ENCODE data around the gene KHSRP. TPM values are rescaled to one million over a fixed set of nuclear protein-coding genes. Genes with fewer than 3 reads are reported as not detected.
A peak's percentile ranks its signal among the peaks of the same experiment; 100 is the strongest.

The KHSRP gene
- total and polyA plus RNA-seq, 11 donors = 53.9 to 122 (median 89.3) TPM

DNA sequence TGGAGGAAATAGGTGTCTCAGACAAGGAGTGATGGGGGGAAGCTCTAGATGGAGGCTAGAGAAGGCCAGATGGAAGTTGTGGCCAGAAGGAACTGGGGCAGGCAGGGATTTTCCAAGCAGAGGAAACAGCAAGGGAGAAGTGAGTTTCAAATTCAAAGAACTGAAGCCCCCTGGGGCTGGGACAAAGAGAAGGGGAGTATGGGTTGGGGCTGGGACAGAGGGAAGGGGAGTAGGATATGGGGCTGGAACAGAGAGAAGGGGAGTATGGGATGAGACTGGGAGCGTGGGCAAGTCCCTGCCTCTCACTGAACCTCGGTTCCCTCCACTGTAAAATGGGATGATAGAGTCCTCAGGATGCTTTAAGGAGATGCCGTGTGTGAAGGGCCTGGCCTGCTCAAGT, 29.8 kb downstream of the KHSRP start:
- Histone ChIP-seq H3K4me3 (no peak overlapping the region), H3K27me3 (no peaks in the 10 kb centered on the region), H3K4me1 (peaks cover 0 to 17% (median 10%) of the 10 kb centered on the region in 12 donors), H3K36me3 (peaks cover 0 to 21% (median 13%) of the 10 kb centered on the region in 9 donors), H3K27ac (no peak overlapping the region), H3K9me3 (no peaks in the 10 kb centered on the region)
- no peak for TF ChIP-seq POLR2A (IDR thresholded peaks at IDR 0.05)
- TF ChIP-seq, protein P1, sequence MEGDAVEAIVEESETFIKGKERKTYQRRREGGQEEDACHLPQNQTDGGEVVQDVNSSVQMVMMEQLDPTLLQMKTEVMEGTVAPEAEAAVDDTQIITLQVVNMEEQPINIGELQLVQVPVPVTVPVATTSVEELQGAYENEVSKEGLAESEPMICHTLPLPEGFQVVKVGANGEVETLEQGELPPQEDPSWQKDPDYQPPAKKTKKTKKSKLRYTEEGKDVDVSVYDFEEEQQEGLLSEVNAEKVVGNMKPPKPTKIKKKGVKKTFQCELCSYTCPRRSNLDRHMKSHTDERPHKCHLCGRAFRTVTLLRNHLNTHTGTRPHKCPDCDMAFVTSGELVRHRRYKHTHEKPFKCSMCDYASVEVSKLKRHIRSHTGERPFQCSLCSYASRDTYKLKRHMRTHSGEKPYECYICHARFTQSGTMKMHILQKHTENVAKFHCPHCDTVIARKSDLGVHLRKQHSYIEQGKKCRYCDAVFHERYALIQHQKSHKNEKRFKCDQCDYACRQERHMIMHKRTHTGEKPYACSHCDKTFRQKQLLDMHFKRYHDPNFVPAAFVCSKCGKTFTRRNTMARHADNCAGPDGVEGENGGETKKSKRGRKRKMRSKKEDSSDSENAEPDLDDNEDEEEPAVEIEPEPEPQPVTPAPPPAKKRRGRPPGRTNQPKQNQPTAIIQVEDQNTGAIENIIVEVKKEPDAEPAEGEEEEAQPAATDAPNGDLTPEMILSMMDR (IDR thresholded peaks at IDR 0.05) = no peak
- ATAC-seq (no peak), DNase-seq (no peak)
- WGBS, 4 donors = 77 to 93% (median 85%) methylated on average over 3 of the region's 3 CpGs
- intact Hi-C loops (cut with DNase I) = loop anchor here in 1 of 10 donors (5.0 kb wide), 1 partner anchor 1928 kb away; no protein-coding TSS in a partner anchor

DNA sequence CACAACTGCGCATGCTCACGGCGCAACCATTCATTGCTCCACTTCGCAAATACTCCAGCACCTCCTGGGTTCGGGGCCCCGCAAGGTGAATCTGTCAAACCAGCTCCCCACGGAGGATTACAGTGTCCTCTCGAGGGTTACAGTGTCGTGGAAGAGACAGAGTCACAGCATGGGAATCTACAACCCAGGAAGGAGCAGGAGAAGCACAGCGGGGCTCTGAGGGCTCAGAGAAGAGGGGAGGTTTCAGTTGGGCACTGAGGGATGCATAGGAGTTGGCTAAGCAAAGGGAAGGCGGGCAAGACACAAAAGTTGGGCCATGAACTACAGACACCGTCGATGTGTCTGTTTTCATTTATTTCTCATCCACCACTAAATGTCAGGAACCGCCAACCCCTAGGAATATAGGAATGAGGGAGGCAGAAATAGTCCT, 30.6 kb downstream of the KHSRP start:
- WGBS, 4 donors = 25 to 40% (median 26%) methylated on average over 9 to 14 of the region's 14 CpGs
- ATAC-seq = no peak
- Histone ChIP-seq H3K27ac (peak overlapping the region; percentile 87 to 98 (median 94)), H3K4me1 (peaks cover 0 to 17% (median 10%) of the 10 kb centered on the region in 12 donors), H3K9me3 (no peaks in the 10 kb centered on the region), H3K27me3 (no peaks in the 10 kb centered on the region), H3K4me3 (peak overlapping the region; percentile 60 to 99 (median 81)), H3K36me3 (peaks cover 0 to 29% (median 21%) of the 10 kb centered on the region in 9 donors)
- TF ChIP-seq POLR2A (IDR thresholded peaks at IDR 0.05) = no peak
- TF ChIP-seq, protein P1 (IDR thresholded peaks at IDR 0.05) = no peak
- intact Hi-C loops (cut with DNase I) = loop anchor here in 6 of 10 donors (1.0 to 5.0 kb wide), 6 partner anchors 21 to 1927 kb away; partner anchors contain the start of genes ALKBH7 (in 2 of the 6), CLPP (in 1 of the 6) and KHSRP (in 1 of the 6)
- DNase-seq = peak in 1 of 5 donors; percentile 84

- Histone ChIP-seq H3K4me3 (peak within 1 kb of the TSS; percentile 60 to 99 (median 81)), H3K27ac (peak within 1 kb of the TSS; percentile 87 to 98 (median 94)), H3K36me3 (peaks cover 0 to 36% (median 28%) of the 10 kb centered on the region in 9 donors), H3K4me1 (peaks cover 0 to 17% (median 10%) of the 10 kb centered on the region in 12 donors), H3K9me3 (no peaks in the 10 kb centered on the region), H3K27me3 (no peaks in the 10 kb centered on the region)
- intact Hi-C loops (cut with DNase I) = loop anchor here in 6 of 10 donors (1.0 to 5.0 kb wide), 6 partner anchors 20 to 1926 kb away; partner anchors contain the start of genes ALKBH7 (in 2 of the 6), CLPP (in 1 of the 6) and KHSRP (in 1 of the 6)
- peak in 1 of 2 donors; percentile 40 for TF ChIP-seq POLR2A (IDR thresholded peaks at IDR 0.05)
- TF ChIP-seq, protein P1 (IDR thresholded peaks at IDR 0.05) = peak in 4 of 12 donors; percentile 15 to 33 (median 25)
- peak; percentile 96 to 98 (median 98) for DNase-seq
- ATAC-seq = peak; percentile 92 to 96 (median 94)
- WGBS, 4 donors = 0 to 1% (median 1%) methylated on average over 44 to 69 of the region's 69 CpGs
Measured at GRCh38 chr19:6393074-6393982, 31.3 kb downstream of the KHSRP start, which contains the start of gene GTF2F1. Gene GTF2F1, minus strand, starts transcription at chr19:6393164. Its CDS starts 169 bp downstream, at chr19:6392995.
